Measurements from ENCODE around the gene CALHM2. TPM values are rescaled to one million over a fixed set of nuclear protein-coding genes. Genes with fewer than 3 reads are reported as not detected.

The CALHM2 gene
- total and polyA plus RNA-seq, 4 donors, result 1.6 to 5.0 (median 3.2) TPM

GRCh38 chr10:103441206-103441605, 11.0 kb downstream of the CALHM2 start:
- no peak for TF ChIP-seq ATF3 (IDR thresholded peaks at IDR 0.05)
- no peak for TF ChIP-seq SP1 (IDR thresholded peaks at IDR 0.05)
- 96% methylated on average over 8 of the region's 8 CpGs for WGBS

GRCh38 chr10:103440416-103440815, 11.8 kb downstream of the CALHM2 start:
- H3K4me3 ChIP-seq (ENCODE audit: low read depth in 1 of 3, low read length in 3 of 3), result no peak overlapping the region
- H3K9ac ChIP-seq (ENCODE audit: low read depth in 1 of 2, low read length in 2 of 2), result no peak overlapping the region
- H3K36me3 ChIP-seq (ENCODE audit: control insufficient read depth in 4 of 4, insufficient read depth in 3 of 4, low read depth in 1 of 4, low read length in 3 of 4), result peaks cover 9 to 89% (median 58%) of the 10 kb centered on the region in 4 donors
- 97% methylated on average over 14 of the region's 14 CpGs for WGBS
- TF ChIP-seq FOXA2 (IDR thresholded peaks at IDR 0.05), result no peak
- TF ChIP-seq SP1 (IDR thresholded peaks at IDR 0.05), result no peak
- TF ChIP-seq, protein P1, sequence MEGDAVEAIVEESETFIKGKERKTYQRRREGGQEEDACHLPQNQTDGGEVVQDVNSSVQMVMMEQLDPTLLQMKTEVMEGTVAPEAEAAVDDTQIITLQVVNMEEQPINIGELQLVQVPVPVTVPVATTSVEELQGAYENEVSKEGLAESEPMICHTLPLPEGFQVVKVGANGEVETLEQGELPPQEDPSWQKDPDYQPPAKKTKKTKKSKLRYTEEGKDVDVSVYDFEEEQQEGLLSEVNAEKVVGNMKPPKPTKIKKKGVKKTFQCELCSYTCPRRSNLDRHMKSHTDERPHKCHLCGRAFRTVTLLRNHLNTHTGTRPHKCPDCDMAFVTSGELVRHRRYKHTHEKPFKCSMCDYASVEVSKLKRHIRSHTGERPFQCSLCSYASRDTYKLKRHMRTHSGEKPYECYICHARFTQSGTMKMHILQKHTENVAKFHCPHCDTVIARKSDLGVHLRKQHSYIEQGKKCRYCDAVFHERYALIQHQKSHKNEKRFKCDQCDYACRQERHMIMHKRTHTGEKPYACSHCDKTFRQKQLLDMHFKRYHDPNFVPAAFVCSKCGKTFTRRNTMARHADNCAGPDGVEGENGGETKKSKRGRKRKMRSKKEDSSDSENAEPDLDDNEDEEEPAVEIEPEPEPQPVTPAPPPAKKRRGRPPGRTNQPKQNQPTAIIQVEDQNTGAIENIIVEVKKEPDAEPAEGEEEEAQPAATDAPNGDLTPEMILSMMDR (IDR thresholded peaks at IDR 0.05; ENCODE audit: low read depth, low read length, missing input control), result no peak
- TF ChIP-seq REST (IDR thresholded peaks at IDR 0.05), result no peak
- no peak for TF ChIP-seq HNF4A (conservative IDR thresholded peaks at IDR 0.05)
- no peak for TF ChIP-seq ATF3 (IDR thresholded peaks at IDR 0.05)
- TF ChIP-seq YY1 (IDR thresholded peaks at IDR 0.05), result no peak
- TF ChIP-seq RAD21 (IDR thresholded peaks at IDR 0.05), result no peak
- TF ChIP-seq GABPA (IDR thresholded peaks at IDR 0.05 in 1 of 2, conservative IDR thresholded peaks at IDR 0.05 in 1 of 2), result no peak
- no peak for TF ChIP-seq TAF1 (conservative IDR thresholded peaks at IDR 0.05)
- TF ChIP-seq FOXA1 (IDR thresholded peaks at IDR 0.05), result no peak
- TF ChIP-seq JUND (IDR thresholded peaks at IDR 0.05), result no peak
- no peaks in the 10 kb centered on the region for H3K9me3 ChIP-seq (ENCODE audit: control insufficient read depth in 4 of 4, low read length in 3 of 4)
- no peak overlapping the region for H3K27ac ChIP-seq (ENCODE audit: low read depth in 1 of 2, low read length in 2 of 2)
- H3K27me3 ChIP-seq (ENCODE audit: control insufficient read depth in 4 of 4, insufficient read depth in 4 of 4, low read length in 3 of 4), result no peaks in the 10 kb centered on the region
- H3K4me1 ChIP-seq (ENCODE audit: control insufficient read depth in 4 of 4, insufficient read depth in 4 of 4, low read length in 3 of 4), result no peaks in the 10 kb centered on the region
- no peak for DNase-seq (ENCODE audit: low spot score)

More at GRCh38 chr10:103441206-103441605, 11.0 kb downstream of the CALHM2 start:
- H3K27ac ChIP-seq (ENCODE audit: low read depth in 1 of 2, low read length in 2 of 2), result no peak overlapping the region
- no peak overlapping the region for H3K4me3 ChIP-seq (ENCODE audit: low read depth in 1 of 3, low read length in 3 of 3)
- H3K27me3 ChIP-seq (ENCODE audit: control insufficient read depth in 4 of 4, insufficient read depth in 4 of 4, low read length in 3 of 4), result no peaks in the 10 kb centered on the region
- no peak overlapping the region for H3K9ac ChIP-seq (ENCODE audit: low read depth in 1 of 2, low read length in 2 of 2)
- no peaks in the 10 kb centered on the region for H3K4me1 ChIP-seq (ENCODE audit: control insufficient read depth in 4 of 4, insufficient read depth in 4 of 4, low read length in 3 of 4)
- H3K36me3 ChIP-seq (ENCODE audit: control insufficient read depth in 4 of 4, insufficient read depth in 3 of 4, low read depth in 1 of 4, low read length in 3 of 4), result peaks cover 9 to 93% (median 61%) of the 10 kb centered on the region in 4 donors
- DNase-seq (ENCODE audit: low spot score), result no peak
- H3K9me3 ChIP-seq (ENCODE audit: control insufficient read depth in 4 of 4, low read length in 3 of 4), result no peaks in the 10 kb centered on the region

DNA sequence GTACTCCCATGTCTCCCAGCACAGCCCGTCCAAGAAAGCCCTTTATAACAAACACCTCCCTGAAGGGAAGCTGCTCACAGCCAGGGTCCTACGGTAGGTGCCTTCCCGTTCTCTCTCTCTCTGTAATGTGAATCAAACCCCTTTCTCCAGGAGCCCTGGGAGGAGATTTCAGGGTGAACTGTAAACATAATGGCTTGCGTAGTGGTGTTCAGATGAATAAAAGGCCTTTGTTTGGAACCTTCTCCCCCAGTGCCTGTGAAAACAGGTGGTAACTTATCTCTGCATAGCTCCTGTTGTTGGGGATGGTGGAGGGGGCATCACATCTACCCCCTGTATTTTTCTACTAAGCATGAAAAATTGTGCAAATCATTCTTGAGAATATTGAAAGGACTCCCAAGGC, 12.4 kb downstream of the CALHM2 start:
- no peak overlapping the region for H3K4me3 ChIP-seq (ENCODE audit: low read depth in 1 of 3, low read length in 3 of 3)
- no peak overlapping the region for H3K9ac ChIP-seq (ENCODE audit: low read depth in 1 of 2, low read length in 2 of 2)
- peaks cover 9 to 84% (median 54%) of the 10 kb centered on the region in 4 donors for H3K36me3 ChIP-seq (ENCODE audit: control insufficient read depth in 4 of 4, insufficient read depth in 3 of 4, low read depth in 1 of 4, low read length in 3 of 4)
- H3K27me3 ChIP-seq (ENCODE audit: control insufficient read depth in 4 of 4, insufficient read depth in 4 of 4, low read length in 3 of 4), result no peaks in the 10 kb centered on the region
- no peaks in the 10 kb centered on the region for H3K9me3 ChIP-seq (ENCODE audit: control insufficient read depth in 4 of 4, low read length in 3 of 4)
- no peaks in the 10 kb centered on the region for H3K4me1 ChIP-seq (ENCODE audit: control insufficient read depth in 4 of 4, insufficient read depth in 4 of 4, low read length in 3 of 4)
- WGBS, result 97% methylated on average over 4 of the region's 4 CpGs
- DNase-seq (ENCODE audit: low spot score), result no peak
- no peak overlapping the region for H3K27ac ChIP-seq (ENCODE audit: low read depth in 1 of 2, low read length in 2 of 2)
- TF ChIP-seq RXRA (IDR thresholded peaks at IDR 0.05) (no peak), HNF4G (IDR thresholded peaks at IDR 0.05) (no peak), MAX (IDR thresholded peaks at IDR 0.05) (no peak), EGR1 (IDR thresholded peaks at IDR 0.05; ENCODE audit: low read depth in 2 of 2) (no peak), REST (IDR thresholded peaks at IDR 0.05) (no peak)
- TF ChIP-seq, protein P1 (IDR thresholded peaks at IDR 0.05; ENCODE audit: low read depth, low read length, missing input control), result no peak
